PFSK-1 (cell line): ENCODE measurements around the gene CLTCL1.

Experiments used
- FOXP2 ChIP-seq: optimal IDR thresholded peaks from 2 replicates; pipeline ENCODE3; 2011; ENCODE audit warnings: borderline replicate concordance, control low read depth, inconsistent platforms; ENCODE audit not compliant: insufficient read depth; ENCODE audit errors: extremely low read length, extremely low read depth
- POLR2AphosphoS5 ChIP-seq: IDR thresholded peaks from 2 replicates; pipeline ENCODE4 v1.6.1; 2012; ENCODE audit warnings: low read depth, mild to moderate bottlenecking, control low read depth, low read length, moderate library complexity
- REST ChIP-seq, 2 experiments: IDR thresholded peaks; 2 replicates each; pipeline versions ENCODE4 v1.6.1 to v1.8.0; 2011 to 2012; ENCODE audit warnings: low read depth in 2 of 2, low read length in 2 of 2, control low read depth in 1 of 2, inconsistent platforms in 1 of 2, mild to moderate bottlenecking in 1 of 2, moderate library complexity in 1 of 2; ENCODE audit not compliant: insufficient read depth in 1 of 2
- TAF1 ChIP-seq: IDR thresholded peaks from 2 replicates; pipeline ENCODE4 v1.6.1; 2012; ENCODE audit warnings: low read length, control low read depth, borderline replicate concordance; ENCODE audit not compliant: insufficient read depth

GRCh38 chr22:19270873-19271272 lies 20.6 kb downstream of the CLTCL1 start:
- TF ChIP-seq TAF1: no peak
- TF ChIP-seq REST (IDR thresholded peaks at IDR 0.05; ENCODE audit: insufficient read depth in 1 of 2, low read depth in 2 of 2, low read length in 2 of 2): no peak
- TF ChIP-seq POLR2AphosphoS5: no peak
- no peak for TF ChIP-seq FOXP2
